ENCODE results near the gene FCN1. TPM values are rescaled to one million over a fixed set of nuclear protein-coding genes. Genes with fewer than 3 reads are reported as not detected.

FCN1 gene
- total and polyA plus RNA-seq, 2 of the 8 experiments (the other 6 are each of a cell fraction or from before 2014, with no cell fraction given), result not detected

DNA sequence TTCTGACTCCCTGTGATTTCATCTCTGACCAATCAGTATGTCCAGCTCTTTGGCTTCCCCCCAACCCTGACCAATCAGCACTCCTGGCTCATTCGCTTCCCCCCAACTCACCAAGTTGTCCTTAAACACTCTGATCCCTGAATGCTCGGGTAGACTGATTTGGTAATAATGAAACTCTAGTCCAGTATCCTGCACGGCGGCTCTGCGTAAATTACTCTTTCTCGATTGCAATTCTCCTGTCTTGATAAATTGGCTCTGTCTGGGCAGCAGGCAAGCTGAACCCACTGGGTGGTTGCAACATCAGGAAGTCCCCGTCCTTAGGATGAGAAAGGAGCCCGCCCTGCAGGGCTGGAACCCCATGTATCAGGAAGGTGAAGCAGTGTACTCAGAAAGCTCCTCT is 26.7 kb downstream of the FCN1 start:
- DNase-seq (ENCODE audit: low read depth in 1 of 2, low spot score in 2 of 2) (peak in 1 of 2 experiments; percentile 28), FAIRE-seq (no peak)
- Histone ChIP-seq H3K56ac (replicated peaks; ENCODE audit: insufficient read length, low read depth, low read length) (no peak overlapping the region), H3K18ac (ENCODE audit: extremely low read depth, low read length) (no peak overlapping the region), H3K14ac (ENCODE audit: insufficient read length) (no peak overlapping the region), H4K20me1 (replicated peaks in 1 of 2; ENCODE audit: control insufficient read depth in 1 of 2, insufficient read depth in 2 of 2, low read length in 2 of 2) (no peaks in the 10 kb centered on the region), H3K27me3 (replicated peaks in 1 of 4; ENCODE audit: control insufficient read depth in 3 of 4, extremely low read depth in 1 of 4, insufficient read depth in 3 of 4, low read length in 3 of 4) (no peaks in the 10 kb centered on the region), H3K4me3 (ENCODE audit: extremely low read depth in 1 of 4, insufficient read depth in 2 of 4, low read depth in 3 of 4, low read length in 4 of 4) (no peak overlapping the region), H3K79me1 (ENCODE audit: low read depth, low read length) (no peaks in the 10 kb centered on the region), H2AK5ac (ENCODE audit: low read depth, low read length) (no peak overlapping the region), H3K79me2 (ENCODE audit: control insufficient read depth in 1 of 2, insufficient read depth in 2 of 2, low read length in 2 of 2) (no peaks in the 10 kb centered on the region), H4K8ac (ENCODE audit: extremely low read depth, insufficient read depth, low read length) (no peak overlapping the region), H3K36me3 (ENCODE audit: control insufficient read depth in 2 of 4, insufficient read depth in 4 of 4, low read length in 3 of 4) (no peaks in the 10 kb centered on the region), H2BK120ac (replicated peaks; ENCODE audit: low read depth, low read length) (no peak overlapping the region), H2AFZ (ENCODE audit: low read length) (no peak overlapping the region), H3K9ac (replicated peaks in 1 of 4; ENCODE audit: extremely low read depth in 1 of 4, low read depth in 3 of 4, low read length in 3 of 4) (no peak overlapping the region), H3K23ac (ENCODE audit: insufficient read length) (no peak overlapping the region), H3K4me1 (replicated peaks in 1 of 4; ENCODE audit: control insufficient read depth in 3 of 4, insufficient read depth in 4 of 4, low read length in 3 of 4) (no peaks in the 10 kb centered on the region), H4K91ac (replicated peaks; ENCODE audit: insufficient read length, low read length) (no peak overlapping the region), H2BK15ac (ENCODE audit: low read length) (no peak overlapping the region), H3K23me2 (ENCODE audit: low read depth, low read length) (no peaks in the 10 kb centered on the region), H2BK5ac (ENCODE audit: low read depth, low read length) (no peak overlapping the region), H3K9me3 (ENCODE audit: insufficient read depth in 2 of 2, low read depth in 1 of 2, low read length in 1 of 2) (peaks cover 11 to 14% of the 10 kb centered on the region in 2 experiments; a peak in 3 of 4 replicates), H2BK20ac (ENCODE audit: low read length) (no peak overlapping the region), H2BK12ac (ENCODE audit: low read depth, low read length) (no peak overlapping the region), H3K4me2 (ENCODE audit: insufficient read depth in 1 of 2, low read depth in 2 of 2, low read length in 2 of 2) (no peak overlapping the region), H4K5ac (ENCODE audit: insufficient read length, low read depth, low read length) (no peak overlapping the region), H3K27ac (ENCODE audit: low read depth, low read length) (no peak overlapping the region), H3K4ac (replicated peaks; ENCODE audit: insufficient read length, low read depth, low read length) (no peak overlapping the region)
- ChIA-PET CTCF (ENCODE audit: partially characterized antibody) (interaction anchor here (0.6 kb wide), 1 partner anchor 1395 kb away, joined by 3 read pairs; no protein-coding TSS in a partner anchor), POLR2A (ENCODE audit: partially characterized antibody) (no interaction called here)
- TF ChIP-seq SRF (IDR thresholded peaks at IDR 0.05; ENCODE audit: low read depth, low read length), result no peak
- no peak for TF ChIP-seq ZNF274 (IDR thresholded peaks at IDR 0.05; ENCODE audit: borderline replicate concordance, extremely low read depth, low read length)
- TF ChIP-seq BRCA1 (IDR thresholded peaks at IDR 0.05; ENCODE audit: low read depth, low read length), result no peak
- no peak for TF ChIP-seq TAF1 (IDR thresholded peaks at IDR 0.05; ENCODE audit: low read depth, low read length)
- TF ChIP-seq SIX5 (IDR thresholded peaks at IDR 0.05; ENCODE audit: low read depth, low read length), result no peak
- TF ChIP-seq SIN3A (conservative IDR thresholded peaks at IDR 0.05 in 1 of 2, IDR thresholded peaks at IDR 0.05 in 1 of 2; ENCODE audit: low read depth in 1 of 2, low read length in 2 of 2), result no peak
- TF ChIP-seq CTBP2 (IDR thresholded peaks at IDR 0.05; ENCODE audit: borderline replicate concordance, insufficient read depth, insufficient read length, low read length), result no peak
- TF ChIP-seq HDAC2 (IDR thresholded peaks at IDR 0.05; ENCODE audit: borderline replicate concordance in 1 of 2, low read depth in 2 of 2, low read length in 2 of 2), result no peak
- TF ChIP-seq CBX5 (IDR thresholded peaks at IDR 0.05; ENCODE audit: low read depth, low read length), result no peak
- WGBS, 2 experiments (ENCODE audit: extremely low coverage in 1 of 2, insufficient coverage in 1 of 2, insufficient read length in 1 of 2, insufficient replicate concordance in 2 of 2, low coverage in 1 of 2, low lambda C conversion rate in 2 of 2, missing lambda C conversion rate in 1 of 2), result 89% methylated on average over 8 of the region's 8 CpGs; no CpG with 5 or more reads in 1 of the 2 experiments

Data from H1 (cell line).